ENCODE data around the gene FRAT1.
"Not testable (repeated sequence)": the region's sequence is repeated elsewhere in the genome, so short reads cannot be mapped to it uniquely, and the experiment has no call there.

FRAT1 gene

DNA sequence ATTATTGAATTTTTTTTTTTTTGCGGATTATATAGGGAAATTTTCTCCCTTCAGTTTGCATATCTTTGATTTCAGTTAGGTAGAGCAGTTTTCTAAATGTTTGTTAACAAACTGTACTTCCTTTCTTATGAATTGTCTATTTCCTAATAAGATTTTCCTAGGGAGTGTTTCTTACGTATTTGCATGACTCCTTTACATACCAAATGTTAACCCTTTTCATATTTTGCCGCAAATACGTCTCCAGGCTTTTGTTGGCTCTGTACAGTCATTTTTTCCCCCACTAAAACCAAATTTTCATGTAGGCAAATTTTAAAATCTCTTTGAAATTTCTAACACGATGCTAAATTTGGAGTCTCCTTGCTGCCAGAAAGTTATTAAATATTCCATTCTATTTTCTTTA is 17.4 kb downstream of the FRAT1 start:
- H3K27ac ChIP-seq = no peak overlapping the region

GRCh38 chr10:97336942-97337831 is 18.1 kb downstream of the FRAT1 start:
- H3K27ac ChIP-seq = peak overlapping the region; percentile 59
- TF ChIP-seq CTCF (conservative IDR thresholded peaks at IDR 0.05) = no peak
- no peak for TF ChIP-seq ZFX (IDR thresholded peaks at IDR 0.05)

More for the DNA sequence above, 17.4 kb downstream of the FRAT1 start:
- TF ChIP-seq ZFX (IDR thresholded peaks at IDR 0.05) (no peak), CTCF (conservative IDR thresholded peaks at IDR 0.05) (no peak)

- H3K27ac ChIP-seq = no peak overlapping the region
- TF ChIP-seq ZFX (IDR thresholded peaks at IDR 0.05) (no peak), CTCF (conservative IDR thresholded peaks at IDR 0.05) (no peak)
Observed at GRCh38 chr10:97338041-97338440, 19.0 kb downstream of the FRAT1 start.

GRCh38 chr10:97341416-97341815 is 22.3 kb downstream of the FRAT1 start:
- H3K27ac ChIP-seq = no peak overlapping the region
- TF ChIP-seq CTCF (conservative IDR thresholded peaks at IDR 0.05) (no peak), ZFX (IDR thresholded peaks at IDR 0.05) (no peak)

DNA sequence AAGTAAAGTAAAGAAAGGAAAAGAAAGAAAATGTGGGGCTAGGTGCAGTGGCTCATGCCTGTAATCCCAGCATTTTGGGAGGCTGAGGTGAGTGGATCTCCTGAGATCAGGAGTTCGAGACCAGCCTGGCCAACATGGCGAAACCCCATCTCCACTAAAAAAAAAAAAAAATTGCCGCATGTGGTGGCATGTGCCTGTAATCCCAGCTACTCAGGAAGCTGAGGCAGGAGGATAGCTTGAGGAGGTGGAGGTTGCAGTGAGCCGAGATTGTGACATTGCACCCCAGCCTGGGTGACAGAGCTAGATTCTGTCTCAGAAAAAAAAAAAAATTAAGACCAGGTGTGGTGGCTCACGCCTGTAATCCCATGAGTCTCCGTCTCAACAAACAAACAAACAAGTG is 24.6 kb downstream of the FRAT1 start:
- not testable (repeated sequence) for H3K27ac ChIP-seq

- TF ChIP-seq ZFX (IDR thresholded peaks at IDR 0.05) (no peak), CTCF (conservative IDR thresholded peaks at IDR 0.05) (no peak)
- H3K27ac ChIP-seq = no peak overlapping the region
Observed at GRCh38 chr10:97347317-97347716, 28.2 kb downstream of the FRAT1 start.

DNA sequence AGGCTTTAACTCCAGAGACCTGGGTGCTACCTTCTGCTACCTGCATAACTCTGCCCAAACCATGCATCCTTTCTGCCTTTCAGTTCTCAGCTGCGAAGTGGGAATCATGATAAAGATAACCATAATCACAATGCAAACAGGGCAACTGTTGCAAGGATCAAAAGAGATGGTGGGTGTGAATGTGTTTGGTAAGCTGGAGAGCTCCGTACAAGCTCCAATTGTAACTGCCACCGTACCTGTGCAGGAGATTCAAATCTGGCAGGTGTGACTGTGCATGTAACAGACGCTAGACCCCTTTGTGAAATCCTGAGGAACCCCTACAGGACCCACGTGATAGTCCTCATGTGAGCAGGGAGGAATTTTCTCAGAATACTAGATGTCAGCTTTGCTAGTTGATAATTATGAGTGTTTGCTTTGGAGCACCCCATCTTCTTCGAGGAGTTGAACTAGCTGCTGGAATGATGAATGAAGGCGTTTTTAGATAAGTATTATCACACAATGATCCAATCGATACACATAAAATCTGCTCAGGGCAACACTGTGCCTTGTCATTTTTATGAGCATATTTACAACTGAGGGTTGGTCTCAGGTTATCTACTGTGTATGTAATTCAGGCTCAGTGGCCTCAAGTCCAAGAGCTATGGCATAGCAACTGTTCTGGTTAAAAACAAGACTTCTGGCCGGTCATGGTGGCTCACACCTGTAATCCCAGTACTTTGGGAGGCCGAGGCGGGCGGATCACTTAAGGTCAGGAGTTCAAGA is 30.9 kb downstream of the FRAT1 start:
- TF ChIP-seq ZFX (IDR thresholded peaks at IDR 0.05) = no peak
- no peak for TF ChIP-seq CTCF (conservative IDR thresholded peaks at IDR 0.05)
- H3K27ac ChIP-seq = no peak overlapping the region
